Esophagus muscularis mucosa (tissue), 4 donors: Measurements from ENCODE around the gene PTPN18. TPM values are rescaled to one million over a fixed set of nuclear protein-coding genes. Genes with fewer than 3 reads are reported as not detected.

Experiments
- DNase-seq: peaks from one replicate; pipeline ENCODE4 v3.0.0-alpha.2; 2017; ENCODE audit errors: extremely low spot score
- H3K27ac ChIP-seq, 4 donors: fragments of 200-600 bp; sonication (generic); replicated peaks in 1 of 4; 1 replicate in 3 of 4; 2 replicates in 1 of 4; pipeline ENCODE4 v1.5.1; 2016 to 2019; ENCODE audit warnings: mild to moderate bottlenecking in 1 of 4
- H3K27me3 ChIP-seq, 4 donors: fragments of 200-600 bp; sonication (generic); one replicate each; pipeline versions ENCODE4 v1.5.1 to v1.6.0; 2016 to 2019
- H3K36me3 ChIP-seq, 4 donors: fragments of 200-600 bp; sonication (generic); one replicate each; pipeline ENCODE4 v1.5.1; 2016 to 2019
- H3K4me1 ChIP-seq, 4 donors: fragments of 200-600 bp; sonication (generic); one replicate each; pipeline ENCODE4 v1.5.1; 2016 to 2019
- H3K4me3 ChIP-seq, 4 donors: fragments of 200-600 bp; sonication (generic); 1 replicate in 2 of 4; 2 replicates in 2 of 4; pipeline ENCODE4 v1.5.1; 2016 to 2019; ENCODE audit warnings: mild to moderate bottlenecking in 4 of 4, moderate library complexity in 1 of 4
- H3K9me3 ChIP-seq, 4 donors: fragments of 200-600 bp; sonication (generic); 1 replicate in 3 of 4; 2 replicates in 1 of 4; pipeline ENCODE4 v1.5.1; 2016 to 2019
- CTCF ChIP-seq, 3 experiments: fragments of 200-600 bp in 2 of 3; fragments of 450-650 bp in 1 of 3; sonication (generic) in 2 of 3; IDR thresholded peaks; one replicate each; pipeline ENCODE4 v1.5.1; 2017 to 2019; ENCODE audit warnings: antibody characterized with exemption in 3 of 3, mild to moderate bottlenecking in 2 of 3, moderate library complexity in 1 of 3
- EP300 ChIP-seq: sonication (generic); formaldehyde crosslinking; IDR thresholded peaks from one replicate; pipeline ENCODE4 v1.6.1; 2017; ENCODE audit warnings: antibody characterized with exemption
- POLR2A ChIP-seq: fragments of 450-650 bp; IDR thresholded peaks from one replicate; pipeline ENCODE4 v1.6.1; 2017; ENCODE audit warnings: antibody characterized with exemption, moderate library complexity, mild to moderate bottlenecking, low read depth
- POLR2AphosphoS5 ChIP-seq, 2 donors: sonication (generic); formaldehyde crosslinking; IDR thresholded peaks; one replicate each; pipeline ENCODE4 v1.6.1; 2017; ENCODE audit warnings: antibody characterized with exemption in 2 of 2
- WGBS: methylation state at CpG from one replicate; pipeline ENCODE4 v1.1.5; 2018; 5-methylcytosine and 5-hydroxymethylcytosine counted together
- intact Hi-C: fragments of 100-400 bp; cut with DNase I; formaldehyde crosslinking; loops from one replicate; pipeline ENCODE4 v1.15.1; 2023
- total RNA-seq, 4 donors: library from RNA; depleted of rRNA; stranded (reverse); fragments of >200 nt; gene quantifications; one replicate each; pipeline versions ENCODE4 v1.1.0 to v1.2.1, GENCODE V29; 2016

PTPN18 gene
- total RNA-seq, 4 donors from 2014 or later: 36.6 to 60.2 (median 50.3) TPM

- WGBS: 94% methylated on average over 3 of the region's 3 CpGs
- Histone ChIP-seq H3K4me1 (no peaks in the 10 kb centered on the region), H3K9me3 (no peaks in the 10 kb centered on the region), H3K36me3 (no peaks in the 10 kb centered on the region), H3K4me3 (no peak overlapping the region), H3K27ac (no peak overlapping the region), H3K27me3 (peaks cover 0 to 30% (median 0%) of the 10 kb centered on the region in 4 donors)
- TF ChIP-seq EP300 (no peak), POLR2AphosphoS5 (IDR thresholded peaks at IDR 0.05) (no peak), POLR2A (no peak), CTCF (IDR thresholded peaks at IDR 0.05) (no peak)
- intact Hi-C loops: no loop called here
- DNase-seq: no peak
Observed at GRCh38 chr2:130314377-130314776, 41.5 kb upstream of the PTPN18 start.

- no peaks in the 10 kb centered on the region for H3K36me3 ChIP-seq
- no peak for TF ChIP-seq POLR2A
- no peak for TF ChIP-seq EP300
- no peak for TF ChIP-seq CTCF (IDR thresholded peaks at IDR 0.05)
- H3K4me1 ChIP-seq: no peaks in the 10 kb centered on the region
- 7% methylated on average over 1 of the region's 1 CpG for WGBS
- DNase-seq: no peak
- peaks cover 0 to 24% (median 0%) of the 10 kb centered on the region in 4 donors for H3K27me3 ChIP-seq
- no peak overlapping the region for H3K4me3 ChIP-seq
- H3K27ac ChIP-seq: no peak overlapping the region
- no peaks in the 10 kb centered on the region for H3K9me3 ChIP-seq
- intact Hi-C loops: no loop called here
Observed at GRCh38 chr2:130316596-130316995, 39.3 kb upstream of the PTPN18 start.

DNA sequence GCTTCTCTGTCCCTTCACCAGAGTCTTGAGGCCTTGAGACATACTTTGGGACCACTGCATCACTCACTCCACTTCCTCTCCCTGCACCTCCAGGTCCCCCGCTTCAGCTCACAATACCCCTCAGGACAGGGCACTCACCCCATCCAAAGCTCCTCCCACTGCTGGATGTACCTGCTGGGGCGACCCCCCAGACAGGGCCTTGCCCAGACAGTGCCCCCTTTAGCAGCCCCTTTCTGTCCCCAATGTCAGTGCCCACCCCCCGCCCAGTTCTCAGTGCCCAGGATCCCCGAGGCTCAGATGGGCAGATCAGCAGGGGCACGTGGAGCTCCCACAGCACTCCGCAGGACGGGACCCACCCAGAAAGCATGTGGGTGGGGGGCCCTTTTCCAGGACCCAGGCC, 37.0 kb upstream of the PTPN18 start:
- no peaks in the 10 kb centered on the region for H3K36me3 ChIP-seq
- intact Hi-C loops: no loop called here
- no peaks in the 10 kb centered on the region for H3K4me1 ChIP-seq
- 82% methylated on average over 2 of the region's 7 CpGs for WGBS
- H3K27ac ChIP-seq: no peak overlapping the region
- no peak for DNase-seq
- no peaks in the 10 kb centered on the region for H3K9me3 ChIP-seq
- H3K27me3 ChIP-seq: peaks cover 0 to 18% (median 0%) of the 10 kb centered on the region in 4 donors
- H3K4me3 ChIP-seq: no peak overlapping the region
- TF ChIP-seq EP300: no peak
- no peak for TF ChIP-seq CTCF (IDR thresholded peaks at IDR 0.05)
- TF ChIP-seq POLR2AphosphoS5 (IDR thresholded peaks at IDR 0.05): no peak
- no peak for TF ChIP-seq POLR2A

DNA sequence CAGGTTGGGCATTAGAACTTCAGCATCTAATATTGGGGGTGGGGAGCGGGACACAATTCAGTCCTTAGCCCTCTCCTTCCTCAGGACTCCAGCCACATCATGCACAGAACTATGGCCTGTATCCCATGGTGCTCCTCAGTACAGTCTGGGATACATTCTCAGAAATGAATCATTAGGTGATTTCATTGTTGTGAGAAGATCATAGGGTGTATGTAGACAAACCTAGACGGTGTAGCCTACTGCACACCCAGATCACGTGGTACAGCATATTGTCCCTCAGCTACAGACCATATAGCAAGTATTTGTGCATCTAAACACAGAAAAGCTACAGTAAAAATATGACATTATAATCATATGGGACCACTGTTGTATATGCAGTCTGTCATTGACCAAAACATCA, 36.3 kb upstream of the PTPN18 start:
- intact Hi-C loops: no loop called here
- Histone ChIP-seq H3K27ac (no peak overlapping the region), H3K27me3 (peaks cover 0 to 12% (median 0%) of the 10 kb centered on the region in 4 donors), H3K4me3 (no peak overlapping the region), H3K36me3 (no peaks in the 10 kb centered on the region), H3K9me3 (no peaks in the 10 kb centered on the region), H3K4me1 (no peaks in the 10 kb centered on the region)
- no peak for DNase-seq
- TF ChIP-seq POLR2A (no peak), CTCF (IDR thresholded peaks at IDR 0.05) (no peak), EP300 (no peak), POLR2AphosphoS5 (IDR thresholded peaks at IDR 0.05) (no peak)
- WGBS: 83% methylated on average over 3 of the region's 3 CpGs
